ENCODE results near the gene P2RY1.

GRCh38 chr3:152828075-152828840, 6.7 kb upstream of the P2RY1 start:
- TF ChIP-seq CTCF (IDR thresholded peaks at IDR 0.05 in 2 of 3, conservative IDR thresholded peaks at IDR 0.05 in 1 of 3; ENCODE audit: borderline replicate concordance in 1 of 3, insufficient read depth in 1 of 3, low read depth in 2 of 3, low read length in 2 of 3) (no peak), TCF7L2 (IDR thresholded peaks at IDR 0.05; ENCODE audit: borderline replicate concordance, extremely low read depth, insufficient read depth, insufficient read length) (no peak), EZH2 (IDR thresholded peaks at IDR 0.05) (no peak), CEBPB (IDR thresholded peaks at IDR 0.05; ENCODE audit: low read depth) (no peak), POLR2AphosphoS5 (IDR thresholded peaks at IDR 0.05; ENCODE audit: low read depth, low read length) (no peak), POLR2A (IDR thresholded peaks at IDR 0.05; ENCODE audit: borderline replicate concordance, extremely low read depth, insufficient read depth, insufficient read length) (no peak), SIN3A (IDR thresholded peaks at IDR 0.05; ENCODE audit: low read depth) (no peak), JUND (IDR thresholded peaks at IDR 0.05) (no peak), MAX (IDR thresholded peaks at IDR 0.05) (no peak), ZNF274 (IDR thresholded peaks at IDR 0.05; ENCODE audit: low read depth, low read length) (no peak), REST (IDR thresholded peaks at IDR 0.05; ENCODE audit: low read depth) (no peak), ZBTB33 (IDR thresholded peaks at IDR 0.05; ENCODE audit: extremely low read depth, insufficient replicate concordance, low read length) (no peak)
